Activated CD8-positive, alpha-beta memory T cell treated with anti-CD3 and anti-CD28 coated beads, Interleukin-2, amount 50 U/mL, for 24 hours (primary cell): ENCODE measurements around the gene PHF21A.
"Not testable (repeated sequence)": the region's sequence is repeated elsewhere in the genome, so short reads cannot be mapped to it uniquely, and the experiment has no call there.

Experiments
- DNase-seq: peaks from one replicate; pipeline ENCODE4 v3.0.0-alpha.2; 2020; ENCODE audit errors: extremely low read depth

Gene PHF21A

DNA sequence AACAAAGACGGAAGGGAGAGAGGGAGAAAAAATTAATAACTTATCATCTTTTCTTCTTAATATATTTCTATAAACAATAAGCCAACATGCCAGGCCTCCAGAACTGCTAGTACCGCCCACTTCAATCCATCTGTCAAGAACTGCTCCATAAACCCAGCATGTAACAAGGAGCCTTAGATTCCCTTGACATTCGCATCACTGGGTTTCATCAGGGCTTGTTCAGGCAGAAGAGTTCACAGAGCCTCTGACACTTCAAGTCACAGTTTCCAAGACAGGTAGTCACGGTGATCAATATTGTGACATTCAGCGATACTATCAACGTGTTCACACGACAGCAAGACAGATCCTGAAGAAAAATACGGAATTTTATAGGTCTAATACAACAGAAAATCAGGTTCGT is 137.1 kb downstream of the PHF21A start:
- DNase-seq: no peak

GRCh38 chr11:45983471-45983845 is 137.8 kb downstream of the PHF21A start:
- DNase-seq: no peak

- DNase-seq: no peak
These were observed 138.4 kb downstream of the PHF21A start for GRCh38 chr11:45982656-45983470.

- DNase-seq: not testable (repeated sequence)
These were observed 139.4 kb downstream of the PHF21A start for GRCh38 chr11:45981826-45982225.

- DNase-seq: no peak
These were observed 146.4 kb downstream of the PHF21A start for GRCh38 chr11:45974806-45975205.

DNA sequence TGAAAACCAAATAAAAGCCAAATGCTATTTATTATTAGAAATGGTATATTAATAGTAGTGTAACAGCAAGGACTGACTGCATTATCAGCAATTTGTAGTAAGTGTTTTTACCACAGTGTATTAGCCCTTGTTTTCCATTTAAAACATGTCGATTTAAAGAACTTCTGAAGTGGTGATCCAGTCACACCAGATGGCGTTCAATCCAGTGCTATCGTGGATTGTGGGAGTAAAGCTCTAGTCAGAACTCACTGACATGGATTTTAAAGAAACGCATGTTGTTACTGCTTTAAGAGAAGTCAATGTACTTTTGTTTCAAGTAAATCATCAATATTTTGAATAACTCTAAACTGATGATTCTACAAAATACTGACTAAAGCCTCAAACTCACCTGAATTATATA is 147.7 kb downstream of the PHF21A start:
- DNase-seq: no peak

GRCh38 chr11:45968901-45969300 is 152.4 kb downstream of the PHF21A start:
- no peak for DNase-seq

DNA sequence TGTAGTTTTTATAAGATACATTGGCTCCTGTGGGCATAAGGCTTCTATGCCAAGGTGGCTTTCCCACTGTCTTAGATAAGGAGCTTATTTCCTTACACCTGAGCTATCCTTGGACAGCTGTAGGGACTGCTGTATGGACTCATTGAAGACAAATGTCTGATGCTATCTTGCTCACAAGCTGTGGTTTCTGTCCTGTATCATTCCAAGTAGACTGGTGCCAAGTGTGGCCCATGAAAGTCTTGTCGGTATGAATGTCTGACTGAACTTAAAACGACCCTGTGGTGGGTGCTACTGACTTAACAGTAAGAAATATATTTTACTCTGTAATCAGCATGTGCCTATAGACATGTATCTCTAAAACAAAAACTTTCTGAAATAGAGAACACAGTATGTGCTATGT is 153.7 kb downstream of the PHF21A start:
- no peak for DNase-seq

DNA sequence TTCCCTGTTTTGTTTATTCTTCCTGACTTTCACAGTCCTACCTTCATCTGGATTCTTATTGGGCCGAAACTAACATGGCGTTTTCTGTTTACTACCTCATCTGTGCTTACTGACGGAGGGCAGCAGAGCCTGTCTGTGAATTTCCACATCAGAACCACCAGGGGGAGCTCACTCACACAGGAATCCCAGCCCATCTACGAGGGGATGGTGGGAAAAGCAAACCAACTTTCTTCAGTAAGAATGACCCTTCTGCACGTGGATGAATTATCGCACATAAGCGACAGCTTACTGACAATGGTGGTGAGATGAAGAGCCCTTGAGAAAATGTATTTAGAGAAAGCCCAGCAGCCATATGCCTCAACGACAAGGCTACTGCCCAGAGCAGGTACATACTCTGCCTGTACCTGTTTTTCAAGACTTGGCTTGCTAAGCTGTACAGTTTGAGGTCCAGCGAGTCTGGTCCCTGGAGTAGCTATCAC is 156.3 kb downstream of the PHF21A start:
- peak; percentile 17 for DNase-seq

- DNase-seq: no peak
These were observed 159.5 kb downstream of the PHF21A start for GRCh38 chr11:45961751-45962240.

DNA sequence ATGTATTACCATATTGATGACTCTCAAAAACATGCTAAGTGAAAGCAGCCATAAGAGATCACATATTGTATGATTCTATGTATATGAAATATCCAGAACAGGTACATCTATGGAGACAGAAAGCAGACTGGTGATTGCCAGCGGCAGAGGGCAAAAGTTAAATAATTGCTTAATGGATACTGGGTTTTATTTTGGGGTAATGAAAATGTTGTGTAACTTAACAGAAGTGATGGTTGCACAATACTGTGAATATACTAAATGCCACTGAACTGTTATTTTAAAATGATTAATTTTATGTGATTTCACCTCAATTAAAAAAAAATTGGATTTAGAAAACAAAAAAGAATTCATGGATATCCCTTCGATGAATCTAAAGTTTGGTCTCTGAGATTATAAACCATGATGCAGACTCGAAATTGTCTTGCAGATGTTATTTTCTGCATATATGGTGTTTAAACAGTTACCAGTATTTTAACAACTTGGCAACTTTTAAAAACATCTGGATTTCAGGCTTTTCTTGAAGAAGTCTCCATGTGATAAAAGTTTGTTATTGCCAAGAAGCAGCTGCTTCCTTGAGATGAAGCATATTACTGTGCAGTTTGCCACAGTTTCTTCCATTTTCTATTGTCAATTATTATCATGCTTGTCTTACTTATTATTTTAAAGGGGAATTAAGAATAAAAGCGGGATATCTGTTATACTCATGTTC is 160.7 kb downstream of the PHF21A start:
- no peak for DNase-seq

GRCh38 chr11:45959851-45960250 is 161.4 kb downstream of the PHF21A start:
- DNase-seq: no peak

GRCh38 chr11:45949992-45950407 is 171.3 kb downstream of the PHF21A start:
- DNase-seq: no peak

GRCh38 chr11:45948356-45948755 is 172.9 kb downstream of the PHF21A start:
- DNase-seq: no peak

DNA sequence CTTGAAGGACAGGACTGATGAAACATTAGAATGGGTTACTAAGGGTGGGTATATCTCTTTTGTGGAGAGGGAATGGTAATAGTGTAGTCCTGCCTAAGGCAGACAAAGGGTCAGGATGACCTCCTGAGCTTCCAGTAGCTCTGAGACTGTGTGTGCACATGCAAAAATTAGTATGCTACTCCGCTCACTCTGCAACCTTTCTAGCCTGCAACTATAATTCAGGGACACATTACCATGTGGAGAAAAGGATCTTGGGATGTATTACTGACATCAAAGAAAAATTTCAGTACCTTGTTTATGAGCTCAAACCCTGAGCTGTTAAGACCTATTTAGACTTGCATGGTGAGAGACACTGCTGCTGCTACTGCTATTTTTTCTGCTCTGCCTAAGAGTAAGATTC is 173.4 kb downstream of the PHF21A start:
- DNase-seq: no peak

- no peak for DNase-seq
These were observed 175.8 kb downstream of the PHF21A start for GRCh38 chr11:45945397-45945999.

DNA sequence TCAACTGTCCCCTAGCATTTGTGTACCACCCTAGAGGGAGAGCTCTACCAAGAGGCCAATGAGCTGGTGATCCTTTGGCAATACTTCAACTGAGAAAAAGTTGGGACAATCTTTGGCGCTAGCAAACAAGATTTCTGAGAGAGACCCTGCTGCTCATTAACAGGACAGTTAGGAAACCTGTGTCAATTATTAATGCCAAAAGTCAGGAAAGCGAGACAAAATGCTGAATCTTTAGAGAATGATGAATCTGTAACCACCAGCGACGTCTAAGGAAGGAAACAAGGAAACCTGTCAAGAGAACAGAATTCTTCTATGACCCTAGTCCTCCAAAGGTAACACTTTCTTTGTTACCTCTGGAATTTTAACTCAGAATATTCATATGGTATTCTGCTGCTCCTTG is 178.9 kb downstream of the PHF21A start:
- DNase-seq: no peak

DNA sequence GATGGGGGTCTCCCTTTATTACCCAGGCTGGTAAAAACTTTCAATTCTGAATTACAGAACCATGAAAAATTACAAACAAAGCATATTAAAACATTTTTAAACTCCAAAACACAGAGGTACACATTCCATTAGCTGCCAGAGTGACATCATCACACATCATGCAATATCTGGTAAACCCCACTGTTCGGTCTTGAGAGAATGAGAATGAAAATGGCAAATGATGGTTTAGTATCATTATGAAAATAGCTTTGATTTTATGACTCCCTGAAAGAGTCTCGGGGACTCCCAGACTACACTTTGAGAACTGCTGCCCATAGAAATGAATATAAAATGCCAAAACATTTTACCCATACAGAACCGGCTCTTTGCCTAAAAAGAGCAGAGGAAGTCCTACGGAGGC is 180.0 kb downstream of the PHF21A start:
- no peak for DNase-seq

DNA sequence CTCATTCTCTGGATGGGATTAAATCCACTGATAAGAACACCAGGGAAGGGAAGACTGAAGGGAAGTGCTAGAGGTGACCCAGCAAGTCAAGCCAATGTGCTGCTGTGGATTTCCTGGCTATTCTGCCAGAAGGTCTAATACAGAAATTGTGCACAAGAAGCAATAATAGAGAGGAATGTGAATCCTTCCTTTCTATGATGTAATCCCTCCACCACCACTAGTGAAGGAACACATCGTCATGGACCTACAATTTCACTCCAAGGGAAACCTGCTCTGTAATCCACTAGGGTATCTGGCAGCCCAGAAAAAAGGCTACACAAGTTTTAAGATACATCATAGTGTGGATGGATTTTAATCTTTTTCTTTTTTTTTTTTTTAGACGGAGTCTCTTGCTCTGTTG is 181.4 kb downstream of the PHF21A start:
- no peak for DNase-seq

DNA sequence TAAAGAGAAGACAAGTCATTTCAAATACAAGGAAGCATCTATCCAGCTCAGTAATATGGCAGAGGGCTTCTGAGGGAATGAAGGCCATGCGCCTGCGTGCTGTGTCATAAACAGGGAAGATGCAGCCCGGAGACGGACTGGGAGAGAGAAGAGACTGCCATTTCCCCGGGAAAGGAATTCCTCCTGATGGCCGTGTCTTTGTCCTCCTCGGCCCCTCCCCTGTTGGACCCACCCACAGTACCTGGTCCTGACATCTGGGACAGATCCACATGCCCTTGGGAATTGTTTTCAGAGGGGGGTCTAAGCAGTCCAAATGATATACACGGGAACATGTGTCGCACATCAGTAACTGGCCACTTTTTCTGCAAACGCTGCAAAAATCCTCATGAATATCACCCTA is 183.3 kb downstream of the PHF21A start:
- DNase-seq: no peak

DNA sequence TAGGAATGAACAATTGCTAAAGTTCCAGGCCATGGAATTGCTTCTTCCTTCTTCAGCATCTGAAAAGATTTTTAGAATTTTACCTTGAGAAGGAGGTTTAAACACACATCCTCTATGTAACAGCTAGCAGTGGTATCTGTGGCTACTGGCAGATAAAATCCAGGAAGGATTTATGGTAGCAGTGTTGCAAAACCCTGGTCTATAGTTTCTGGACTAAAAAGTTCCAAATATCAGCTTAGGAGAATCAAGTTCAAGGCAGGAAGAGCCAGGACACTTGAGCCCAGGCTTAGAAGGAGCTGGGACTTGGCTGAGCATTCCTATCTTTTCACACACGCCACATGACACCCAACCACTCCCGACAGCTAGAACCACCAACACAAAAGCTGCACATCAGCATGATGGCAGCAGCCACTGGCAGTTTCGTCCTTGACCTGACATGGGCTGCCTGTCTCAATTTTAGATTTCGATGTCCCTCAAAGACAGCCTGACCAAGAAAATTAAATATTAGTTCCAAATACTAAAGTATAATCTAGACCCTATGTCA is 184.7 kb downstream of the PHF21A start:
- no peak for DNase-seq

DNA sequence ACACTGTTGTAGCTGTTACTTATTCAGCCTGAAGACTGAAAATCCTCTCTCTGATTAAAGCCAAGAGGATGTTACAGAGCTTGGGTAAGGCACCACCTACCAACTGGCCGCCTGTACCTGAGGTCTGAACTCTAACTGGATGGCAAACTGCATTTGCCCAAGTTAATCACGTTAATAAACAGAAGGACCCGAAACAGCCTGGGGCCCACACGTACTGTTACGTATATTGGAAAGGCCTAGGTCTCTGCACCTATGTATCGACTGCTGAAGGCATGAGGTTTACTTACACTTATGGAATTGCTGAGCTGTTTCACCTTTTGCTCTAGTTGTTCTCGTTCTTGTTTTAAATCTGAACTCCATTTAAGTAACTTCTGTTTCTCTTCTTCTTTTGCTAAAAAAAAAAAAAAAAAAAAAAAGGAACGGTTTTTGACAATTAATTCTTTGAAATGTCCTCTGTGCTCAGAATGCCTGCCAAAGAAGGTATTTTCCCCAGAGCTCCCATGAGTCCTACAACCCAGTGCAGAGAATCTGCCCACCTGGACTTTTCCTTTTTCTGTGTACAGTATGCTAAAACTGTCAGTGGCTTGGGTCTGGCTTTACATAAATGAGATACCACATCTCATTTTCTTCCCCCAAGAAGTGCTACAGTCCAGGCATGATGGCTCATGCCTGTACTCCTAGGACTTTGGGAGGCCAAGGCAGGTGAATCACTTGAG is 185.7 kb downstream of the PHF21A start:
- no peak for DNase-seq
